ENCODE data around the gene CNTLN.

DNA sequence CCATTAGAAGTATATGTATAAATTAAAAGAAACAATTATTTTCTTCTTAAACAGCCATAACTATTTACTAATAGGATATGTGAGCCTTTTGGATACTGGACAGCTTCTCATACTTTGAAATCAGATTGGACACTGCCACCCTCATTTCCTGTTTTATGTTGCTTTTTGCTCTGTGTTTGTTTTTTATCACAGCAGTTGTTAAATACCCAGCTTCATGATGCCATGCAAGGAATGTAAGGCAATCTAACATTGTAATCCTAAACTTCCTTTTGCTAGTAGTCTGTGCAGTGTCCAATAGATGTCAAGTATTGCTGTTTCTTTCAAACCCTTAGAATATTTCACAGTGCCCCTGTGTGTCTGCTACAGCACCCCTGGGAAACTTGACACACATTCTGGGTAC is 56.2 kb downstream of the CNTLN start:
- TF ChIP-seq, protein P1, sequence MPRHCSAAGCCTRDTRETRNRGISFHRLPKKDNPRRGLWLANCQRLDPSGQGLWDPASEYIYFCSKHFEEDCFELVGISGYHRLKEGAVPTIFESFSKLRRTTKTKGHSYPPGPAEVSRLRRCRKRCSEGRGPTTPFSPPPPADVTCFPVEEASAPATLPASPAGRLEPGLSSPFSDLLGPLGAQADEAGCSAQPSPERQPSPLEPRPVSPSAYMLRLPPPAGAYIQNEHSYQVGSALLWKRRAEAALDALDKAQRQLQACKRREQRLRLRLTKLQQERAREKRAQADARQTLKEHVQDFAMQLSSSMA (CRISPR knock-in tag; IDR thresholded peaks at IDR 0.05): no peak
- no peak for TF ChIP-seq MTF1 (CRISPR knock-in tag; IDR thresholded peaks at IDR 0.05)
- no peak for TF ChIP-seq SMAD3 (CRISPR knock-in tag; IDR thresholded peaks at IDR 0.05)
- TF ChIP-seq ESRRA (CRISPR knock-in tag; IDR thresholded peaks at IDR 0.05; ENCODE audit: low read depth): no peak
- TF ChIP-seq SRSF4 (IDR thresholded peaks at IDR 0.05; ENCODE audit: low read depth, low read length, poor library complexity, severe bottlenecking): no peak
- TF ChIP-seq TAF15 (IDR thresholded peaks at IDR 0.05; ENCODE audit: low read depth, low read length, poor library complexity, severe bottlenecking): no peak
- TF ChIP-seq, protein P2, sequence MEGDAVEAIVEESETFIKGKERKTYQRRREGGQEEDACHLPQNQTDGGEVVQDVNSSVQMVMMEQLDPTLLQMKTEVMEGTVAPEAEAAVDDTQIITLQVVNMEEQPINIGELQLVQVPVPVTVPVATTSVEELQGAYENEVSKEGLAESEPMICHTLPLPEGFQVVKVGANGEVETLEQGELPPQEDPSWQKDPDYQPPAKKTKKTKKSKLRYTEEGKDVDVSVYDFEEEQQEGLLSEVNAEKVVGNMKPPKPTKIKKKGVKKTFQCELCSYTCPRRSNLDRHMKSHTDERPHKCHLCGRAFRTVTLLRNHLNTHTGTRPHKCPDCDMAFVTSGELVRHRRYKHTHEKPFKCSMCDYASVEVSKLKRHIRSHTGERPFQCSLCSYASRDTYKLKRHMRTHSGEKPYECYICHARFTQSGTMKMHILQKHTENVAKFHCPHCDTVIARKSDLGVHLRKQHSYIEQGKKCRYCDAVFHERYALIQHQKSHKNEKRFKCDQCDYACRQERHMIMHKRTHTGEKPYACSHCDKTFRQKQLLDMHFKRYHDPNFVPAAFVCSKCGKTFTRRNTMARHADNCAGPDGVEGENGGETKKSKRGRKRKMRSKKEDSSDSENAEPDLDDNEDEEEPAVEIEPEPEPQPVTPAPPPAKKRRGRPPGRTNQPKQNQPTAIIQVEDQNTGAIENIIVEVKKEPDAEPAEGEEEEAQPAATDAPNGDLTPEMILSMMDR (CRISPR knock-in tag; IDR thresholded peaks at IDR 0.05): no peak
- TF ChIP-seq SMAD1 (CRISPR knock-in tag; IDR thresholded peaks at IDR 0.05; ENCODE audit: borderline replicate concordance, low read depth): no peak
- TF ChIP-seq, protein P3, sequence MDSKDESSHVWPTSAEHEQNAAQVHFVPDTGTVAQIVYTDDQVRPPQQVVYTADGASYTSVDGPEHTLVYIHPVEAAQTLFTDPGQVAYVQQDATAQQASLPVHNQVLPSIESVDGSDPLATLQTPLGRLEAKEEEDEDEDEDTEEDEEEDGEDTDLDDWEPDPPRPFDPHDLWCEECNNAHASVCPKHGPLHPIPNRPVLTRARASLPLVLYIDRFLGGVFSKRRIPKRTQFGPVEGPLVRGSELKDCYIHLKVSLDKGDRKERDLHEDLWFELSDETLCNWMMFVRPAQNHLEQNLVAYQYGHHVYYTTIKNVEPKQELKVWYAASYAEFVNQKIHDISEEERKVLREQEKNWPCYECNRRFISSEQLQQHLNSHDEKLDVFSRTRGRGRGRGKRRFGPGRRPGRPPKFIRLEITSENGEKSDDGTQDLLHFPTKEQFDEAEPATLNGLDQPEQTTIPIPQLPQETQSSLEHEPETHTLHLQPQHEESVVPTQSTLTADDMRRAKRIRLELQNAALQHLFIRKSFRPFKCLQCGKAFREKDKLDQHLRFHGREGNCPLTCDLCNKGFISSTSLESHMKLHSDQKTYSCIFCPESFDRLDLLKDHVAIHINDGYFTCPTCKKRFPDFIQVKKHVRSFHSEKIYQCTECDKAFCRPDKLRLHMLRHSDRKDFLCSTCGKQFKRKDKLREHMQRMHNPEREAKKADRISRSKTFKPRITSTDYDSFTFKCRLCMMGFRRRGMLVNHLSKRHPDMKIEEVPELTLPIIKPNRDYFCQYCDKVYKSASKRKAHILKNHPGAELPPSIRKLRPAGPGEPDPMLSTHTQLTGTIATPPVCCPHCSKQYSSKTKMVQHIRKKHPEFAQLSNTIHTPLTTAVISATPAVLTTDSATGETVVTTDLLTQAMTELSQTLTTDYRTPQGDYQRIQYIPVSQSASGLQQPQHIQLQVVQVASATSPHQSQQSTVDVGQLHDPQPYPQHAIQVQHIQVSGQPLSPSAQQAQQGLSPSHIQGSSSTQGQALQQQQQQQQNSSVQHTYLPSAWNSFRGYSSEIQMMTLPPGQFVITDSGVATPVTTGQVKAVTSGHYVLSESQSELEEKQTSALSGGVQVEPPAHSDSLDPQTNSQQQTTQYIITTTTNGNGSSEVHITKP (CRISPR knock-in tag; IDR thresholded peaks at IDR 0.05; ENCODE audit: low read depth): no peak
